ENCODE measurements around the gene TOR3A. TPM values are rescaled to one million over a fixed set of nuclear protein-coding genes. Genes with fewer than 3 reads are reported as not detected.

The TOR3A gene
- polyA plus RNA-seq, 3 donors: 50.0 to 67.8 (median 60.9) TPM

DNA sequence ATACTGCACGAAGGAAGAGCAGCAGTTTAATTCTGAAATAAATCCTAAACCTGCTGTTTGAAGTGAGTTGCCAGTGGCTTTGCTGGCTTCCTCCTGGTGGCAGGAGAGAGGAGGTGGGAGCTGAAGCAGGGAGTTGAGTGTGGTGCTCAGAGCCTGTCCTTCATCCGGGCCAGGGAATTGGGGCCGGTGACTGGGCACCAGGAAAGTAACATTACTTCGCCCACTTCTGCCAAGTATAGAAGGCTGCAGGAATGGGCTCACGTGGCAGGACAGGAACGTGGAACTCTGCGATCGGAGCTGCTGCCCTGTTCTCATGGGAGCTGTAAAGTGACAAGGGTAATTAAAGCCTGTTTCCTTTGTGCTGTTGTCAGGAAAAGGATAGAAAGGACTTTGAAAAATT, 8.7 kb downstream of the TOR3A start:
- peaks cover 29% of the 10 kb centered on the region for H3K79me2 ChIP-seq (ENCODE audit: insufficient read depth, low read length)
- no peak for DNase-seq
- H4K20me1 ChIP-seq (ENCODE audit: insufficient read depth, low read length): peaks cover 32% of the 10 kb centered on the region
- WGBS (ENCODE audit: insufficient coverage): 97% methylated on average over 6 of the region's 8 CpGs
- Mint-ChIP-seq H3K36me3 (peaks cover 56 to 90% of the 10 kb centered on the region in 2 donors), H3K27me3 (ENCODE audit: low read depth in 3 of 3) (peaks cover 0 to 1% (median 1%) of the 10 kb centered on the region in 3 donors), H3K9me3 (no peaks in the 10 kb centered on the region), H3K4me1 (peaks cover 37% of the 10 kb centered on the region), H3K4me3 (no peak overlapping the region), H3K27ac (peak overlapping the region in 2 of 7 donors; percentile 15 to 56)
- H3K27me3 ChIP-seq (ENCODE audit: control insufficient read depth in 2 of 2, insufficient read depth in 2 of 2, low read length in 2 of 2): no peaks in the 10 kb centered on the region
- no peak overlapping the region for H3K4me2 ChIP-seq (replicated peaks; ENCODE audit: extremely low read depth, low read length, poor library complexity, severe bottlenecking)
- no peak overlapping the region for H3K9ac ChIP-seq (ENCODE audit: insufficient read depth, low read length, poor library complexity, severe bottlenecking)
- H3K9me3 ChIP-seq (replicated peaks in 1 of 2; ENCODE audit: control insufficient read depth in 1 of 2, insufficient read depth in 1 of 2, low read length in 2 of 2): no peaks in the 10 kb centered on the region
- H3K27ac ChIP-seq (ENCODE audit: low read depth in 1 of 2, low read length in 2 of 2): peak overlapping the region; percentile 3 to 62
- no peak overlapping the region for H2AFZ ChIP-seq (ENCODE audit: insufficient read depth, low read depth, low read length, poor library complexity, severe bottlenecking)
- H3K36me3 ChIP-seq (replicated peaks in 1 of 2; ENCODE audit: control insufficient read depth in 1 of 2, insufficient read depth in 2 of 2, low read length in 2 of 2): peaks cover 67 to 81% of the 10 kb centered on the region in 2 donors
- H3K4me3 ChIP-seq (replicated peaks in 1 of 3; ENCODE audit: low read depth in 2 of 3, low read length in 3 of 3): no peak overlapping the region
- peaks cover 36 to 41% of the 10 kb centered on the region in 2 donors for H3K4me1 ChIP-seq (ENCODE audit: control insufficient read depth in 1 of 2, insufficient read depth in 2 of 2, low read length in 2 of 2)
- intact Hi-C loops (cut with micrococcal nuclease): no loop called here
- no peak for TF ChIP-seq CTCF (IDR thresholded peaks at IDR 0.05)

- H3K27me3 Mint-ChIP-seq (ENCODE audit: low read depth in 3 of 3): peaks cover 0 to 1% (median 1%) of the 10 kb centered on the region in 3 donors
- Histone ChIP-seq H3K9ac (ENCODE audit: insufficient read depth, low read length, poor library complexity, severe bottlenecking) (no peak overlapping the region), H2AFZ (ENCODE audit: insufficient read depth, low read depth, low read length, poor library complexity, severe bottlenecking) (no peak overlapping the region), H4K20me1 (ENCODE audit: insufficient read depth, low read length) (peaks cover 32% of the 10 kb centered on the region), H3K4me3 (replicated peaks in 1 of 3; ENCODE audit: low read depth in 2 of 3, low read length in 3 of 3) (no peak overlapping the region), H3K27ac (ENCODE audit: low read depth in 1 of 2, low read length in 2 of 2) (peak overlapping the region in 1 of 2 donors; percentile 62), H3K36me3 (replicated peaks in 1 of 2; ENCODE audit: control insufficient read depth in 1 of 2, insufficient read depth in 2 of 2, low read length in 2 of 2) (peaks cover 67 to 81% of the 10 kb centered on the region in 2 donors), H3K79me2 (ENCODE audit: insufficient read depth, low read length) (peaks cover 25% of the 10 kb centered on the region), H3K4me2 (replicated peaks; ENCODE audit: extremely low read depth, low read length, poor library complexity, severe bottlenecking) (no peak overlapping the region), H3K4me1 (ENCODE audit: control insufficient read depth in 1 of 2, insufficient read depth in 2 of 2, low read length in 2 of 2) (peaks cover 36 to 41% of the 10 kb centered on the region in 2 donors), H3K9me3 (replicated peaks in 1 of 2; ENCODE audit: control insufficient read depth in 1 of 2, insufficient read depth in 1 of 2, low read length in 2 of 2) (no peaks in the 10 kb centered on the region), H3K27me3 (ENCODE audit: control insufficient read depth in 2 of 2, insufficient read depth in 2 of 2, low read length in 2 of 2) (no peaks in the 10 kb centered on the region)
- H3K27ac Mint-ChIP-seq: peak overlapping the region in 5 of 7 donors; percentile 53 to 81 (median 57)
- no peaks in the 10 kb centered on the region for H3K9me3 Mint-ChIP-seq
- peaks cover 57 to 90% of the 10 kb centered on the region in 2 donors for H3K36me3 Mint-ChIP-seq
- DNase-seq: no peak
- peaks cover 37% of the 10 kb centered on the region for H3K4me1 Mint-ChIP-seq
- intact Hi-C loops (cut with micrococcal nuclease): no loop called here
- WGBS (ENCODE audit: insufficient coverage): 95% methylated on average over 2 of the region's 4 CpGs
- no peak overlapping the region for H3K4me3 Mint-ChIP-seq
- TF ChIP-seq CTCF (IDR thresholded peaks at IDR 0.05): no peak
Measured at GRCh38 chr1:179090923-179091322, 9.1 kb downstream of the TOR3A start.

All from CD14-positive monocyte (primary cell).